Progenitor cell of endocrine pancreas (in vitro differentiated cells): ENCODE results near the gene CPNE4. TPM values are rescaled to one million over a fixed set of nuclear protein-coding genes. Genes with fewer than 3 reads are reported as not detected.
A peak's percentile ranks its signal among the peaks of the same experiment; 100 is the strongest.

ENCODE experiments used
- DNase-seq: peaks from one replicate; pipeline ENCODE4 v3.0.0; 2021; ENCODE audit warnings: low spot score; ENCODE audit not compliant: unreplicated experiment
- H3K27ac Mint-ChIP-seq: 2 replicates; pipeline ENCODE4 v1.8.0; 2021; ENCODE audit warnings: mild to moderate bottlenecking, moderate library complexity, mixed read lengths
- H3K27me3 Mint-ChIP-seq: 2 replicates; pipeline ENCODE4 v1.8.0; 2021; ENCODE audit warnings: mixed read lengths
- H3K36me3 Mint-ChIP-seq: 2 replicates; pipeline ENCODE4 v1.8.0; 2022; ENCODE audit warnings: mixed read lengths; ENCODE audit not compliant: insufficient read depth
- H3K4me1 Mint-ChIP-seq: 2 replicates; pipeline ENCODE4 v1.8.0; 2021; ENCODE audit warnings: low read depth, mixed read lengths
- H3K4me3 Mint-ChIP-seq: 2 replicates; pipeline ENCODE4 v1.8.0; 2021; ENCODE audit warnings: low read depth, mild to moderate bottlenecking, moderate library complexity, mixed read lengths
- H3K9me3 Mint-ChIP-seq: 2 replicates; pipeline ENCODE4 v1.8.0; 2021; ENCODE audit warnings: low read depth, mixed read lengths
- total RNA-seq: library from RNA; stranded (reverse); gene quantifications from 2 replicates; pipeline ENCODE4 v1.2.1, GENCODE V29; 2021
- TF ChIP-seq, protein P1 (sequence below): fragments of 200-600 bp; sonication (generic); IDR thresholded peaks from one replicate; pipeline ENCODE4 v1.5.0; 2021; ENCODE audit warnings: antibody characterized with exemption, mild to moderate bottlenecking; ENCODE audit not compliant: unreplicated experiment

Gene CPNE4
- total RNA-seq, 1 donor from 2014 or later, result 5.5 TPM

DNA sequence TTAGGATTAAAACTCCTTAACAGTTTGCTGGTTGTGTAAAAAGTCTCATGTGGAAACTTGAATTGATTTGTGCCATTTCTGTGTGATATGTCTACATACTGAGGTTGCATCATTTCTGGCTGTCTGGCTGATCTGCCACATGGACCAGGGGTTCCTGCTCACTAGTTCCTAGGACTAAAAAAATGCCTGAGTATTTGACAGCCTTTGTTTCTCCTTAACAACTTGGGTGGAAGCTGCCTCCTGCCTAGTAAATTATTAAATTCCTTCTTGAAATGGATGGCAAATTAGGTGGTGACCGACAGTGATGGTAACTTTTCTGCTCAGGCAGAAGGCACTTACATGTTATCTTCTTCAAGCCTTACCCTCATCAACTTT lies 305.2 kb downstream of the CPNE4 start:
- no peaks in the 10 kb centered on the region for H3K36me3 Mint-ChIP-seq
- TF ChIP-seq, protein P1, sequence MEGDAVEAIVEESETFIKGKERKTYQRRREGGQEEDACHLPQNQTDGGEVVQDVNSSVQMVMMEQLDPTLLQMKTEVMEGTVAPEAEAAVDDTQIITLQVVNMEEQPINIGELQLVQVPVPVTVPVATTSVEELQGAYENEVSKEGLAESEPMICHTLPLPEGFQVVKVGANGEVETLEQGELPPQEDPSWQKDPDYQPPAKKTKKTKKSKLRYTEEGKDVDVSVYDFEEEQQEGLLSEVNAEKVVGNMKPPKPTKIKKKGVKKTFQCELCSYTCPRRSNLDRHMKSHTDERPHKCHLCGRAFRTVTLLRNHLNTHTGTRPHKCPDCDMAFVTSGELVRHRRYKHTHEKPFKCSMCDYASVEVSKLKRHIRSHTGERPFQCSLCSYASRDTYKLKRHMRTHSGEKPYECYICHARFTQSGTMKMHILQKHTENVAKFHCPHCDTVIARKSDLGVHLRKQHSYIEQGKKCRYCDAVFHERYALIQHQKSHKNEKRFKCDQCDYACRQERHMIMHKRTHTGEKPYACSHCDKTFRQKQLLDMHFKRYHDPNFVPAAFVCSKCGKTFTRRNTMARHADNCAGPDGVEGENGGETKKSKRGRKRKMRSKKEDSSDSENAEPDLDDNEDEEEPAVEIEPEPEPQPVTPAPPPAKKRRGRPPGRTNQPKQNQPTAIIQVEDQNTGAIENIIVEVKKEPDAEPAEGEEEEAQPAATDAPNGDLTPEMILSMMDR, result no peak
- H3K4me3 Mint-ChIP-seq, result no peak overlapping the region
- no peaks in the 10 kb centered on the region for H3K9me3 Mint-ChIP-seq
- H3K27ac Mint-ChIP-seq, result no peak overlapping the region
- no peak for DNase-seq
- peaks cover 7% of the 10 kb centered on the region for H3K4me1 Mint-ChIP-seq
- no peaks in the 10 kb centered on the region for H3K27me3 Mint-ChIP-seq

DNA sequence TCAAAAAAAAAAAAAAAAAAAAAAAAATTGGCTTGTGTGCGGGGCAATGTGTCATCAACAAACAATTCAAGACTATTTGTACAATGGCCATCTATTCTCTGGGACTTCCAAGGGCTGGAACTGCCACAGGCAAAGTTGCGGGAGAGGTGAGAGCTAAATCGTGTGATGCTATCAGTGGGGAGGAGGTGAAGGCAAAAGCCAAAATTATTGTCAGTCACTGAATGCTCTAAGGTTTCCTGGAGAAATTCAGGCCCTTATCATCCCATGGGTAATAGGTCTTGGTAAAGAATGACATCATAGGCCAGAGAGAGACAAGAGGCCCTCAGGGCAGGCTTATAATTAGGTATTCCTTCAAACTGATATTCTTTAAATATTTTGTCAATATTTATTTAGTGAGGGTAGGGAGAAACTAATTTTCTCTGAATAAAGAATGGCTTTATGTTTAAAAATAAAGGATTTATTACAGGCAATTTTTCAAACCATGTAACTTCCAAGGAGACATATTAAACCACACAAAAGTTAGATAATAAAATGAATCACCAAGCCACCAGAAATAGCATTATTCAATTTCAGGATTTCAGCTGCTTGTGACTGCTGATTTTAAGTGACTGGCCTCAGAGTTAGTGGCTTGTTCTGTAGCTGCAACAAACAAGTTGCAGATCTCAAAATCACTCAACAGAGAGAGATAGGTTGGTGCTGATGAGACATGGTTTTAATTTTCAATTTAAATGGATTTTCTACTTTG lies 305.7 kb downstream of the CPNE4 start:
- Mint-ChIP-seq H3K27ac (peak overlapping the region; percentile 59), H3K4me1 (peaks cover 7% of the 10 kb centered on the region), H3K27me3 (no peaks in the 10 kb centered on the region), H3K9me3 (no peaks in the 10 kb centered on the region), H3K36me3 (no peaks in the 10 kb centered on the region), H3K4me3 (no peak overlapping the region)
- no peak for DNase-seq
- TF ChIP-seq, protein P1, result no peak

DNA sequence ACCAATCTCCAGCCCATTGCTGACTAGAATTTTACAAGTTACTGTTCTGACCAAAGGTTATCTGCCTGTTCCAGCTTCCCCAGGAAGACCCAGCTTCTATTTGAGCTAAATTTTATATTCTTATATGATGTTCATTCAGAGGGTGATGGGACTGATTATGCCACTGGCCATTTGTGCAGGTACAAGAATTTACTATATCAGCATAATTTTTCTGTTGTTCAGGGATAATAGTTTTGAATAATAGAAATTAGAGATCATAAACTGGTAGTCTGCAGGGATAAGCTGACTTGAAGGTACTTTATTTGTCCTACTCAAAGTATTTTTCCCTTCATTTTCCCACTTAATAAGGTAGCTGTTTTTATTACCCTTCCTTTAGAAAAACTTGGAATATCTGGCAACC lies 309.4 kb downstream of the CPNE4 start:
- no peak for DNase-seq
- Mint-ChIP-seq H3K4me1 (peaks cover 7% of the 10 kb centered on the region), H3K27me3 (peaks cover 5% of the 10 kb centered on the region), H3K27ac (no peak overlapping the region), H3K9me3 (no peaks in the 10 kb centered on the region), H3K36me3 (no peaks in the 10 kb centered on the region), H3K4me3 (no peak overlapping the region)
- TF ChIP-seq, protein P1, result no peak

DNA sequence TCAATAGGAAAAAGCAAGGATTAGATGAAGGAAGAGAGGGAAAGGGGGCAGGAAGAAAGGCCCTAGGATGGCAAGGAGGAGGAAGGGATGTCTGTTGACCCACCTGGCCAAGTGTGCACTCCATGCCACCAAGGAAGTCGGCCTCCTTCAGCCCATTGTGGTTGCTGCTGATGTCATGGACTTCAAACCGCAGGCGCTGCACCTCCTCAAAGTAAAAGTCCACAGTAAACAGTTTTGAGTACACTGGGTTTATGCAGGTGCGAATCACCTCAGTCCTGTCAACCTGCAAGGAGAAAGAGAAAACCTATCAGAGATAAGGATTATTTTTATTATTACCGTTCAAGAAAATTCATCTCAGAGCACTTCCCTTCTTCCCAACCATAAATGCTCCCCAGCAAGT lies 311.5 kb downstream of the CPNE4 start:
- Mint-ChIP-seq H3K4me3 (no peak overlapping the region), H3K27ac (no peak overlapping the region), H3K36me3 (no peaks in the 10 kb centered on the region), H3K27me3 (peaks cover 5% of the 10 kb centered on the region), H3K4me1 (no peaks in the 10 kb centered on the region), H3K9me3 (no peaks in the 10 kb centered on the region)
- TF ChIP-seq, protein P1, result no peak
- no peak for DNase-seq

DNA sequence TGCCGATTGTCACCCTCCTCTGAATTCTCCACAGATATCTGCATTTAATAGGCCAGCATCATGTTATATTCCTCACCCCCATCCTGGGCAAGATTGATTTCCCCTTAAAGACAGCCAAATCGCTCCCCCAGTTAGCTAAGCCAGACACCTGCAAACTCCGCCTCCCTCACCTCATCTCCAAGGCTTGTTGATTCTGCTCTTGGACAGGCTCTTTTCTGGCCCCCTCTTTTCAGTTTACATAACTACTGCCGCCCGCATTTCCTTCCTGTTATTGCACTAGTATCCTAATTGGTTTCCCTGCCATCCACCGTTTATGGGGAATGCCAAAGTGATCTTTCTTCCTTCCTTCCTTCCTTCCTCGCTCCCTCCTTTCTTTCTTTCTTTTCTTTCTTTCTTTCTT lies 317.3 kb downstream of the CPNE4 start:
- Mint-ChIP-seq H3K4me3 (no peak overlapping the region), H3K27me3 (peaks cover 5% of the 10 kb centered on the region), H3K27ac (no peak overlapping the region), H3K9me3 (no peaks in the 10 kb centered on the region), H3K36me3 (no peaks in the 10 kb centered on the region), H3K4me1 (peaks cover 1% of the 10 kb centered on the region)
- TF ChIP-seq, protein P1, result no peak
- no peak for DNase-seq
